Measurements from ENCODE around the gene FGD4.

The FGD4 gene

DNA sequence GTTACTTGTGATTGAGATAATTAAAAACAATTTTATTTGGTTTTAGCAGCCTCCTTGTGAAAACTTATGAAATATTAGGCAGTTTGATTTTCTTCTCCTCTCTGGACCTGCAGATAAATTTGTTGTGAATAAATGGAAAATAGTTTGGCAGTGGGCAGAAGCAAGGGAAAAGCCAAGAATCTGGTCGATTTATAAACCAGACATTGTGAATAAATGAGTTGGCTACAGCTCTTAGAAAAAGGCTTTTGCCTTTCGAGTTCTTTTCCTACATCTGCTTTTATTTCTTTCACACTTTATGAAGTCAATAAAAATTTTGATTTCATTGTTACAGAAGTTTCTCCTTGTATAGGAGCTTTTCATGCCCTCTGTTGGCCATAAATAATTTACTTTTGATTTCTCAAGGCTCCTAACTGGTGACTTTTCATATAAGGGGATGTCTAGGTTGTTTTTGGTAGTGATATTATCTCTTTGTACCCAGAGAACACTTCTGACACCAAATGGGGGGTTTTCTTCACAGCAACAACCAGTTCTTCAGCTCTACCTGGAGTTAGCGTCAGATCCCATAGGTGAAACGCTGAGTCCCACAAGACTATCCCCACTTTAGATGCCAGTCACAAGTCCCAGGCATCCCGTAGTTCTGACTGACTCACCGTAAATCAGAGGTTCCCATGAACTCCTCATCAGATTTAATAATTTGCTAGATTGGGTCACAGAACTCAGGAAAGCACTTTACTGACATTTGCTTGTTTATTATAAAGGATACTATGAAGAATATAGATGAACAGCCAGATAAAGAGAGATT, 143.3 kb downstream of the FGD4 start:
- H3K4me3 ChIP-seq (ENCODE audit: low read length in 2 of 2) = no peak overlapping the region
- H2BK15ac ChIP-seq (ENCODE audit: low read length) = no peak overlapping the region
- no peak overlapping the region for H4K91ac ChIP-seq (ENCODE audit: low read depth, low read length, poor library complexity)
- whole genome bisulfite sequencing, 2 donors (ENCODE audit: extremely low coverage in 2 of 2, insufficient read length in 2 of 2, insufficient replicate concordance in 1 of 2) = no CpG with 5 or more reads among the region's 6 CpGs
- DNase-seq (ENCODE audit: low spot score) = no peak
- no peak overlapping the region for H4K8ac ChIP-seq (ENCODE audit: low read depth, low read length)
- H3K23ac ChIP-seq (ENCODE audit: low read depth, low read length, poor library complexity) = no peak overlapping the region
- no peak overlapping the region for H2BK120ac ChIP-seq (ENCODE audit: low read depth, low read length)
- peaks cover 2 to 4% of the 10 kb centered on the region in 2 donors for H3K4me1 ChIP-seq (ENCODE audit: control insufficient read depth in 2 of 2, insufficient read depth in 1 of 2, low read depth in 1 of 2, low read length in 2 of 2)
- no peaks in the 10 kb centered on the region for H3K9me3 ChIP-seq (replicated peaks in 1 of 2; ENCODE audit: control insufficient read depth in 2 of 2, insufficient read depth in 1 of 2, low read depth in 1 of 2, low read length in 2 of 2)
- H3K79me1 ChIP-seq (ENCODE audit: low read depth, low read length) = no peaks in the 10 kb centered on the region
- no peak overlapping the region for H2BK5ac ChIP-seq (ENCODE audit: low read length)
- no peaks in the 10 kb centered on the region for H3K27me3 ChIP-seq (ENCODE audit: control insufficient read depth in 3 of 3, insufficient read depth in 3 of 3, low read depth in 1 of 3, low read length in 3 of 3)
- no peak overlapping the region for H2AFZ ChIP-seq (ENCODE audit: low read length)
- H3K18ac ChIP-seq (ENCODE audit: low read length) = no peak overlapping the region
- H3K14ac ChIP-seq (ENCODE audit: low read length) = no peak overlapping the region
- H3K9ac ChIP-seq (ENCODE audit: low read depth, low read length, poor library complexity) = no peak overlapping the region
- H2AK5ac ChIP-seq (ENCODE audit: low read depth, low read length) = no peak overlapping the region
- H3K4me2 ChIP-seq (ENCODE audit: insufficient read depth, low read length, poor library complexity, severe bottlenecking) = no peak overlapping the region
- no peak overlapping the region for H3K27ac ChIP-seq (replicated peaks; ENCODE audit: low read length)
- H3K36me3 ChIP-seq (replicated peaks in 1 of 2; ENCODE audit: control insufficient read depth in 2 of 2, insufficient read depth in 2 of 2, low read length in 2 of 2) = peaks cover 0 to 9% of the 10 kb centered on the region in 2 donors
- no peak overlapping the region for H2BK12ac ChIP-seq (ENCODE audit: low read length)
- no peak overlapping the region for H3K4ac ChIP-seq (ENCODE audit: low read length)

DNA sequence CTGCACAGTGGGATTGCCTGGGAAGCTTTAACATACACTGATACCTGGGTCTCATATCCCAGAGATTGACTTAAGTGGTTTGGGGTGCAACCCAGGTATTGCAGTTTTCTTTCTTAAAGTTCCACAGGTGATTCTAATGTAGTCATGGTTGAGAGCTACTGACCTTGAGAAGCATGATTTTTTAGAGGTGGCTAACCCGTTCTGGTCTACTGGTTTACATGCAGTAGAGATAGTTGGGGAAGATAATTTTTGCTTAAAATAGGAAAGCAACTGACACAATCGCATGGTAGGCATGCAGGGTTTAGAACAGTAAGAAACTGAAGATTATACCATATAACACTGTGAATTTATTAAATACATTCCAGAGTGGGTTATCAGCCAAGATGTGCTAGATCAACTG, 145.5 kb downstream of the FGD4 start:
- Histone ChIP-seq H3K27ac (replicated peaks; ENCODE audit: low read length) (no peak overlapping the region), H2BK12ac (ENCODE audit: low read length) (no peak overlapping the region), H4K8ac (ENCODE audit: low read depth, low read length) (no peak overlapping the region), H3K27me3 (ENCODE audit: control insufficient read depth in 3 of 3, insufficient read depth in 3 of 3, low read depth in 1 of 3, low read length in 3 of 3) (no peaks in the 10 kb centered on the region), H3K36me3 (replicated peaks in 1 of 2; ENCODE audit: control insufficient read depth in 2 of 2, insufficient read depth in 2 of 2, low read length in 2 of 2) (peaks cover 3 to 9% of the 10 kb centered on the region in 2 donors), H3K79me1 (ENCODE audit: low read depth, low read length) (no peaks in the 10 kb centered on the region), H3K18ac (ENCODE audit: low read length) (no peak overlapping the region), H2BK120ac (ENCODE audit: low read depth, low read length) (no peak overlapping the region), H3K9me3 (replicated peaks in 1 of 2; ENCODE audit: control insufficient read depth in 2 of 2, insufficient read depth in 1 of 2, low read depth in 1 of 2, low read length in 2 of 2) (no peaks in the 10 kb centered on the region), H3K4me2 (ENCODE audit: insufficient read depth, low read length, poor library complexity, severe bottlenecking) (no peak overlapping the region), H4K91ac (ENCODE audit: low read depth, low read length, poor library complexity) (no peak overlapping the region), H2BK15ac (ENCODE audit: low read length) (no peak overlapping the region), H3K23ac (ENCODE audit: low read depth, low read length, poor library complexity) (no peak overlapping the region), H3K4ac (ENCODE audit: low read length) (no peak overlapping the region), H3K14ac (ENCODE audit: low read length) (no peak overlapping the region), H2AFZ (ENCODE audit: low read length) (no peak overlapping the region), H2AK5ac (ENCODE audit: low read depth, low read length) (no peak overlapping the region), H3K4me1 (ENCODE audit: control insufficient read depth in 2 of 2, insufficient read depth in 1 of 2, low read depth in 1 of 2, low read length in 2 of 2) (peaks cover 12 to 19% of the 10 kb centered on the region in 2 donors), H2BK5ac (ENCODE audit: low read length) (no peak overlapping the region), H3K4me3 (ENCODE audit: low read length in 2 of 2) (no peak overlapping the region), H3K9ac (ENCODE audit: low read depth, low read length, poor library complexity) (no peak overlapping the region)
- DNase-seq (ENCODE audit: low spot score) = no peak
- no CpG with 5 or more reads among the region's 2 CpGs for WGBS, 2 donors (ENCODE audit: extremely low coverage in 2 of 2, insufficient read length in 2 of 2, insufficient replicate concordance in 1 of 2)

DNA sequence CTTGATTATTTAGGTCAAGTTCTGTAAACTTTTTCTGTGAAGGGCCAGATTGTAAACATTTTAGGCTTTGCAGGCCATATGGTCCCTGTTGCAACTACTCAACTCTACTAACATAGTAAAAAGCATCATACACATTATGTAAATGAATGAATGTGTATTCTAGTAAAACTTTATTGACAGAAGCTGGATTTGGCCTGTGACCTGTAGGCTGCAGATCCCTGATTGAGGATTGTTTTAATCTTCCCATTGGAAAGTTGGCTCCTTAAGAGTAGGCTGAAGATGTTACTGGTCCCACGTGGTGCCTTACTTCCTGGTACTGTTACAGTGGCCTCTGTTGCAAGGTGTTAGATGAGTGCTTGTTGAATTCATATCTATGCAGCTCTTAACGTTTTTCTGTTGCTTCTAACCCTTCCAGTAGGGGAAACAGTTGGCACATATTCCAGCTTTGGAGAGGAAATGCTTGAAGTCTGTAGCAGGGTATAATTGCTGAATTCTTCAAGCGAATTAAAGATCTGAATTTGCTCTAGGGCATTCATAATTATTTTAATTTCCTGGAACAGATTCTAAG, 146.1 kb downstream of the FGD4 start:
- Histone ChIP-seq H2AK5ac (ENCODE audit: low read depth, low read length) (no peak overlapping the region), H3K14ac (ENCODE audit: low read length) (no peak overlapping the region), H4K91ac (ENCODE audit: low read depth, low read length, poor library complexity) (no peak overlapping the region), H3K27ac (replicated peaks; ENCODE audit: low read length) (no peak overlapping the region), H3K36me3 (replicated peaks in 1 of 2; ENCODE audit: control insufficient read depth in 2 of 2, insufficient read depth in 2 of 2, low read length in 2 of 2) (peaks cover 3 to 9% of the 10 kb centered on the region in 2 donors), H3K18ac (ENCODE audit: low read length) (no peak overlapping the region), H3K4me1 (ENCODE audit: control insufficient read depth in 2 of 2, insufficient read depth in 1 of 2, low read depth in 1 of 2, low read length in 2 of 2) (peaks cover 12 to 19% of the 10 kb centered on the region in 2 donors), H2BK5ac (ENCODE audit: low read length) (no peak overlapping the region), H3K4me2 (ENCODE audit: insufficient read depth, low read length, poor library complexity, severe bottlenecking) (no peak overlapping the region), H4K8ac (ENCODE audit: low read depth, low read length) (no peak overlapping the region), H2BK12ac (ENCODE audit: low read length) (no peak overlapping the region), H3K9me3 (replicated peaks in 1 of 2; ENCODE audit: control insufficient read depth in 2 of 2, insufficient read depth in 1 of 2, low read depth in 1 of 2, low read length in 2 of 2) (no peaks in the 10 kb centered on the region), H3K79me1 (ENCODE audit: low read depth, low read length) (no peaks in the 10 kb centered on the region), H3K9ac (ENCODE audit: low read depth, low read length, poor library complexity) (no peak overlapping the region), H3K4me3 (ENCODE audit: low read length in 2 of 2) (no peak overlapping the region), H2BK15ac (ENCODE audit: low read length) (no peak overlapping the region), H3K23ac (ENCODE audit: low read depth, low read length, poor library complexity) (no peak overlapping the region), H3K27me3 (ENCODE audit: control insufficient read depth in 3 of 3, insufficient read depth in 3 of 3, low read depth in 1 of 3, low read length in 3 of 3) (no peaks in the 10 kb centered on the region), H2BK120ac (ENCODE audit: low read depth, low read length) (no peak overlapping the region), H2AFZ (ENCODE audit: low read length) (no peak overlapping the region), H3K4ac (ENCODE audit: low read length) (no peak overlapping the region)
- WGBS, 2 donors (ENCODE audit: extremely low coverage in 2 of 2, insufficient read length in 2 of 2, insufficient replicate concordance in 1 of 2) = no CpG with 5 or more reads among the region's 3 CpGs
- DNase-seq (ENCODE audit: low spot score) = no peak

DNA sequence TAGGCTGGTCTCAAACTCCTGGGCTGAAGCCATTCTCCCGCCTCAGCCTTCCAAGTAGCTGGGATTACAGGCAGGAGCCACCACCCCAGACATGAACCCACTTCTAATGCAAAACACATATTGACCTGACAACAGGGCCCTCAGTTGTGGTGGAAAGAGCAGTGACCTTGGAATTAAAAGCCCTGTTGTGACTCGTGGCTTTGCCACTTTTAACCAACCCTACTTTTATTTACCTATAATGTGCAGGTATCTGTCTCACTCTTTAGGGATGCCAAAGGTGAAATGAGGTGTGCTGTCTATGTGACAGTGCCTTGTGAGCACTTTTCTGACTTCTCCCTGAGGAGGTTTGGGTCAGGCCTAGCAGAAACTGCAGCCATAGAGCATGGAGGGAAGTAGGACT, 146.9 kb downstream of the FGD4 start:
- H3K14ac ChIP-seq (ENCODE audit: low read length) = no peak overlapping the region
- H2BK12ac ChIP-seq (ENCODE audit: low read length) = no peak overlapping the region
- no peak overlapping the region for H2BK120ac ChIP-seq (ENCODE audit: low read depth, low read length)
- no peak overlapping the region for H3K4me3 ChIP-seq (ENCODE audit: low read length in 2 of 2)
- H4K8ac ChIP-seq (ENCODE audit: low read depth, low read length) = no peak overlapping the region
- H3K18ac ChIP-seq (ENCODE audit: low read length) = no peak overlapping the region
- no peaks in the 10 kb centered on the region for H3K79me1 ChIP-seq (ENCODE audit: low read depth, low read length)
- H3K27me3 ChIP-seq (ENCODE audit: control insufficient read depth in 3 of 3, insufficient read depth in 3 of 3, low read depth in 1 of 3, low read length in 3 of 3) = no peaks in the 10 kb centered on the region
- DNase-seq (ENCODE audit: low spot score) = no peak
- peaks cover 12 to 19% of the 10 kb centered on the region in 2 donors for H3K4me1 ChIP-seq (ENCODE audit: control insufficient read depth in 2 of 2, insufficient read depth in 1 of 2, low read depth in 1 of 2, low read length in 2 of 2)
- no peak overlapping the region for H3K23ac ChIP-seq (ENCODE audit: low read depth, low read length, poor library complexity)
- H2BK5ac ChIP-seq (ENCODE audit: low read length) = no peak overlapping the region
- H4K91ac ChIP-seq (ENCODE audit: low read depth, low read length, poor library complexity) = no peak overlapping the region
- no CpG with 5 or more reads among the region's 2 CpGs for WGBS, 2 donors (ENCODE audit: extremely low coverage in 2 of 2, insufficient read length in 2 of 2, insufficient replicate concordance in 1 of 2)
- H2BK15ac ChIP-seq (ENCODE audit: low read length) = no peak overlapping the region
- H3K4ac ChIP-seq (ENCODE audit: low read length) = no peak overlapping the region
- H3K4me2 ChIP-seq (ENCODE audit: insufficient read depth, low read length, poor library complexity, severe bottlenecking) = no peak overlapping the region
- H3K9me3 ChIP-seq (replicated peaks in 1 of 2; ENCODE audit: control insufficient read depth in 2 of 2, insufficient read depth in 1 of 2, low read depth in 1 of 2, low read length in 2 of 2) = peaks cover 0 to 1% of the 10 kb centered on the region in 2 donors
- H3K9ac ChIP-seq (ENCODE audit: low read depth, low read length, poor library complexity) = no peak overlapping the region
- no peak overlapping the region for H3K27ac ChIP-seq (replicated peaks; ENCODE audit: low read length)
- no peak overlapping the region for H2AFZ ChIP-seq (ENCODE audit: low read length)
- H2AK5ac ChIP-seq (ENCODE audit: low read depth, low read length) = no peak overlapping the region
- H3K36me3 ChIP-seq (replicated peaks in 1 of 2; ENCODE audit: control insufficient read depth in 2 of 2, insufficient read depth in 2 of 2, low read length in 2 of 2) = peaks cover 3 to 9% of the 10 kb centered on the region in 2 donors

Data from neuronal stem cell (in vitro differentiated cells).